Epithelial cell of esophagus (primary cell): ENCODE results near the gene PRKCZ.

Experiments
- DNase-seq: peaks from one replicate; pipeline ENCODE4 v3.0.0; 2010; ENCODE audit warnings: low read depth
- H3K4me3 ChIP-seq: 2 replicates; pipeline ENCODE4 v1.5.1; 2011; ENCODE audit warnings: mild to moderate bottlenecking, low read length, control low read depth
- CTCF ChIP-seq: IDR thresholded peaks from 2 replicates; pipeline ENCODE4 v1.5.1; 2011; ENCODE audit warnings: low read depth, mild to moderate bottlenecking, low read length, control low read depth, inconsistent platforms; ENCODE audit not compliant: insufficient read depth; ENCODE audit errors: missing control alignments

The PRKCZ gene

GRCh38 chr1:2101946-2102345 lies 51.7 kb downstream of the PRKCZ start:
- TF ChIP-seq CTCF = no peak
- DNase-seq = no peak

GRCh38 chr1:2102753-2103152 lies 52.5 kb downstream of the PRKCZ start:
- no peak for DNase-seq
- H3K4me3 ChIP-seq = no peak overlapping the region
- TF ChIP-seq CTCF = no peak

More at GRCh38 chr1:2101946-2102345, 51.7 kb downstream of the PRKCZ start:
- no peak overlapping the region for H3K4me3 ChIP-seq

GRCh38 chr1:2103266-2103900 lies 53.2 kb downstream of the PRKCZ start:
- DNase-seq = no peak
- H3K4me3 ChIP-seq = no peak overlapping the region
- no peak for TF ChIP-seq CTCF

- no peak for TF ChIP-seq CTCF
- no peak overlapping the region for H3K4me3 ChIP-seq
- DNase-seq = no peak
These were observed 53.8 kb downstream of the PRKCZ start for GRCh38 chr1:2103901-2104590.

- no peak for DNase-seq
- no peak overlapping the region for H3K4me3 ChIP-seq
- TF ChIP-seq CTCF = no peak
These were observed 54.6 kb downstream of the PRKCZ start for GRCh38 chr1:2104621-2105427.

- H3K4me3 ChIP-seq = no peak overlapping the region
- TF ChIP-seq CTCF = no peak
- DNase-seq = no peak
These were observed 55.7 kb downstream of the PRKCZ start for GRCh38 chr1:2105781-2106524.
